ENCODE data around the gene GRIP1.
A peak's percentile ranks its signal among the peaks of the same experiment; 100 is the strongest.

GRIP1 gene

GRCh38 chr12:66303316-66303804 is 375.5 kb downstream of the GRIP1 start:
- DNase-seq = peak; percentile 9

- DNase-seq = no peak
These were observed 376.1 kb downstream of the GRIP1 start for GRCh38 chr12:66302827-66303169.

DNA sequence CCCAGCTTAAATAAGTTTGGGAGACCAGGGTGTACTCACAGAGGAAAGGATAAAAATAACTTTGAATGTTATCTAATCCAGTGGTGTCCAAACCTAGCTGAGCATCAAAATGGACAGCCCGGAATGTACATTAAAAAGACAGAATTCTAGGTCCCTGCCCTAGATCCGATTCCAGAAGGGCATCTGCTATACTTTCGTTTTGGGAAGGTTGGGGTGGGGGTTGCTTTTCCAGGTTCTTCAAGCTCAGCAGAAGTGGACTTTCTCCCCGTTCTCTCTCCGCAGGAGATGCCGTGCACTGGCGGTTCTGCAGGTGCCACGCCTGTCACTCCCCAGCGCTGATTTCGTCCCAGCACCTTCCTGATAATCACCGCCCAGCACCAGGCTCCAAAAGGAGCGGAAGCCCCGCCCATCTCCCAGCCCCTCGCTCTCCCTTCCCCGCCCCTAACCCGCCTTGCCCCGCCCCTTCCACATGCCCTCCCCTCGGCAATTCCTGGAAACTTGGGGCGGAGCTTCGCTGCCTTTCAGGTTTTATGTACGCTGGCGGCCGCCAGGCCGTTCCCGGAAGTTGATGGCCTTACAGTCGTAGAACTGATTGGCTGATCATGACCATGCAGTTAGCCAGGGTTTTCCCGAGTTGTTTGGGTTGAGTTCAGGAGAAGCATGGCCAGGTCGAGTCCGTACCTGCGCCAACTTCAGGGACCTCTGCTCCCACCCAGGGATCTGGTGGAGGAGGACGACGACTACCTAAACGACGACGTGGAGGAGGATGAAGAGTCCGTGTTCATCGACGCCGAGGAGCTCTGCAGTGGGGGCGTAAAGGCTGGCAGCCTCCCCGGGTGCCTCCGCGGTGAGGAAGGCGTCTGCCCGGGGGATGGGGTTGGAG is 376.7 kb downstream of the GRIP1 start, which contains the start of gene HELB:
Gene HELB, plus strand, starts transcription at position 550 of the 883 bp plus-strand sequence. Its CDS starts 111 bp downstream, at position 661.
- DNase-seq = peak; percentile 99

DNA sequence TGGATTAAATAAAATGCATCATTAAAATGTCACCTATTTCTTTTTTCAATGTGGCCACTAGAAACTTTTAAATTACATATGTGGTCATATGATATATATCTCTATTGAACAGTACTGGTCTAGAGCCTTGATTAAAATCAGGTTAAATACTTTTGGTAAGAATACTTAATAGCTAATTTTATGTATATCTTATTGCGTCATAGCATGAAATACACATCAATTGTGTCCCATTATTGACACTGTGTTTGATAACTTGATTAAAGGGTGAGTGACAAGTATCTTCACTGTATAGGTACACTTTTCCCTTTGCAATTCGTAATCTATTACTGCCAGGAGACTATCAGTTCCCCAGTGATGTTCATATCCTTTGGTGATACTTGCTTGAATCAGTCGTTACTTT is 381.0 kb downstream of the GRIP1 start:
- no peak for DNase-seq

All from RPMI8226 (cell line).